Activated naive CD4-positive, alpha-beta T cell treated with Interleukin-2 at 50 U/mL for 16 hours (primary cell): ENCODE data around the gene MKI67.
"Not testable (repeated sequence)": the region's sequence is repeated elsewhere in the genome, so short reads cannot be mapped to it uniquely, and the experiment has no call there.

Experiments
- DNase-seq: peaks from one replicate; pipeline ENCODE4 v3.0.0-alpha.2; 2020

MKI67 gene

GRCh38 chr10:128147669-128148068 is 21.4 kb upstream of the MKI67 start:
- DNase-seq: no peak

GRCh38 chr10:128147064-128147463 is 20.8 kb upstream of the MKI67 start:
- DNase-seq: peak; percentile 22

- no peak for DNase-seq
Observed at GRCh38 chr10:128144547-128144946, 18.3 kb upstream of the MKI67 start.

- no peak for DNase-seq
Observed at GRCh38 chr10:128143531-128143930, 17.3 kb upstream of the MKI67 start.

GRCh38 chr10:128140425-128140824 is 14.2 kb upstream of the MKI67 start:
- no peak for DNase-seq

GRCh38 chr10:128138429-128138828 is 12.2 kb upstream of the MKI67 start:
- not testable (repeated sequence) for DNase-seq

- DNase-seq: no peak
Observed at GRCh38 chr10:128137877-128138276, 11.7 kb upstream of the MKI67 start.

- DNase-seq: no peak
Observed at GRCh38 chr10:128130051-128130450, 3.8 kb upstream of the MKI67 start.

GRCh38 chr10:128128582-128128981 is 2.4 kb upstream of the MKI67 start:
- DNase-seq: no peak

- peak; percentile 29 for DNase-seq
Observed at GRCh38 chr10:128125416-128125943, 743 bp downstream of the MKI67 start.

- no peak for DNase-seq
Observed at GRCh38 chr10:128124813-128125403, 1.3 kb downstream of the MKI67 start.

GRCh38 chr10:128123846-128124245 is 2.4 kb downstream of the MKI67 start:
- no peak for DNase-seq

- no peak for DNase-seq
Observed at GRCh38 chr10:128122931-128123330, 3.3 kb downstream of the MKI67 start.

- no peak for DNase-seq
Observed at GRCh38 chr10:128121750-128122412, 4.3 kb downstream of the MKI67 start.

- DNase-seq: no peak
Observed at GRCh38 chr10:128116851-128117615, 9.2 kb downstream of the MKI67 start.

- no peak for DNase-seq
Observed at GRCh38 chr10:128116187-128116586, 10.0 kb downstream of the MKI67 start.

GRCh38 chr10:128115356-128115755 is 10.9 kb downstream of the MKI67 start:
- no peak for DNase-seq

- no peak for DNase-seq
Observed at GRCh38 chr10:128114901-128115300, 11.3 kb downstream of the MKI67 start.

GRCh38 chr10:128113026-128113425 is 13.2 kb downstream of the MKI67 start:
- no peak for DNase-seq

GRCh38 chr10:128111696-128112095 is 14.5 kb downstream of the MKI67 start:
- DNase-seq: no peak

- DNase-seq: no peak
Observed at GRCh38 chr10:128110339-128110738, 15.9 kb downstream of the MKI67 start.

- no peak for DNase-seq
Observed at GRCh38 chr10:128109707-128110106, 16.5 kb downstream of the MKI67 start.

GRCh38 chr10:128105383-128105782 is 20.8 kb downstream of the MKI67 start:
- no peak for DNase-seq

- DNase-seq: peak; percentile 19
Observed at GRCh38 chr10:128103229-128103714, 23.0 kb downstream of the MKI67 start.
